ENCODE results near the gene PGM2L1. TPM values are rescaled to one million over a fixed set of nuclear protein-coding genes. Genes with fewer than 3 reads are reported as not detected.

Gene PGM2L1
- total and polyA plus RNA-seq, 2 experiments from 2014 or later = 32.6 to 44.4 TPM

- no peak for ATAC-seq
- no peak overlapping the region for H3K4me3 ChIP-seq
- no peaks in the 10 kb centered on the region for H3K27me3 Mint-ChIP-seq (ENCODE audit: insufficient read depth, low read depth, poor library complexity)
- no peak overlapping the region for H3K27ac Mint-ChIP-seq
- H3K9me3 Mint-ChIP-seq = no peaks in the 10 kb centered on the region
- TF ChIP-seq REST (IDR thresholded peaks at IDR 0.05; ENCODE audit: unreplicated experiment) (no peak), ZNF462 (CRISPR knock-in tag; IDR thresholded peaks at IDR 0.05) (no peak), ZNF114 (CRISPR knock-in tag; IDR thresholded peaks at IDR 0.05) (no peak), STAT1 (IDR thresholded peaks at IDR 0.05; ENCODE audit: unreplicated experiment) (no peak)
- H3K36me3 ChIP-seq (ENCODE audit: insufficient read depth) = peaks cover 23% of the 10 kb centered on the region
- no peaks in the 10 kb centered on the region for H3K4me1 ChIP-seq (ENCODE audit: insufficient read depth)
- no peaks in the 10 kb centered on the region for H4K20me1 ChIP-seq (replicated peaks; ENCODE audit: insufficient read depth)
- no peaks in the 10 kb centered on the region for H3K4me1 Mint-ChIP-seq
- DNase-seq (ENCODE audit: low spot score) = no peak
- H3K4me3 Mint-ChIP-seq = no peak overlapping the region
- no peak overlapping the region for H3K4me2 ChIP-seq
- H3K79me2 ChIP-seq (replicated peaks; ENCODE audit: insufficient read depth) = no peaks in the 10 kb centered on the region
- no peaks in the 10 kb centered on the region for H3K27me3 ChIP-seq (ENCODE audit: insufficient read depth)
- no peak overlapping the region for H3K27ac ChIP-seq (ENCODE audit: low read depth)
- no peaks in the 10 kb centered on the region for H3K9me2 ChIP-seq (ENCODE audit: insufficient read depth)
- H3K36me3 Mint-ChIP-seq (ENCODE audit: low read depth) = 0 out of 3 replicates have a peak, but pooled peaks cover 5% of the 10 kb centered on the region
- no peak overlapping the region for H2AFZ ChIP-seq
- H3F3A ChIP-seq (replicated peaks; ENCODE audit: low read depth) = no peaks in the 10 kb centered on the region
Observed at GRCh38 chr11:74371269-74372052, 26.8 kb downstream of the PGM2L1 start.
